GM19239 (cell line): Measurements from ENCODE around the gene TGFBR3L.
A peak's percentile ranks its signal among the peaks of the same experiment; 100 is the strongest.

Experiments
- DNase-seq: peaks from one replicate; pipeline ENCODE4 v3.0.0; 2011; ENCODE audit warnings: low spot score; ENCODE audit not compliant: insufficient read length
- FAIRE-seq: peaks from 2 replicates; lab custom pipeline; 2011; peaks lifted over from hg19 to GRCh38; lab: Jason Lieb, UNC

TGFBR3L gene

GRCh38 chr19:7914598-7915045, at the start of gene TGFBR3L:
Gene TGFBR3L (plus strand): TSS chr19:7914830.
- FAIRE-seq (no peak), DNase-seq (no peak)

GRCh38 chr19:7865262-7865911, 49.2 kb upstream of the TGFBR3L start:
- no peak for DNase-seq
- FAIRE-seq, result no peak

DNA sequence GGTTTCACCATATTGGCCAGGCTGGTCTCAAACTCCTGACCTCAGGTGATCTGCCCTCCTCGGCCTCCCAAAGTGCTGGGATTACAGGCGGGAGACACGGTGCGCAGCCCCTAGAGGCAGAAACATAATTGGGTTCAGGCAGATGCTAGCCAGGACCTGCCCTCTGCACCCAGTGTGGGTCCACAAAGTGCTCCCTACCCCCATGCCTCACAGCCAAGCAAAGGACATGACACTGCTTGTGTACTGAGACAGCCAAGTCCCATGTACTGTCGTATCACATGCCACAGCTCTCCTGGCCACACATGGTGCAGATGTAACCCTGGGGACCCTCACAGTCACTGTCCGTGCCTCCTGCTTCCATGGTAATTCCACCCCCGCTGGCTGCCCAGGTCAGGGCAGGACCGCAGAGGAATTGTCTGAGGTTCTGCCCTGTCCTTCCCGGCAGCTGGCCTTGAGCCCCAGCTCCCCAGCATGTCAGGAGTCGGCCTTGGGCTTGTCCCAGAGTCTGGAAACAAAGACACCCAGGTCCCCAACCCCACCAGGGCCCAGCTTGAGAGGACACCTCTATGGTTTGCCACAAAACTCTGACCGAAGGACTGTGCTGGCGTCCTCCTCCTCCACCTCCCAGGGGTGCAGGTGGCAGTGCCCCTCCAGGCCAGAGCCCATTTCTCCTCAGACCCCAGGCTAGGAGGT, 48.1 kb upstream of the TGFBR3L start:
- DNase-seq (no peak), FAIRE-seq (no peak)

DNA sequence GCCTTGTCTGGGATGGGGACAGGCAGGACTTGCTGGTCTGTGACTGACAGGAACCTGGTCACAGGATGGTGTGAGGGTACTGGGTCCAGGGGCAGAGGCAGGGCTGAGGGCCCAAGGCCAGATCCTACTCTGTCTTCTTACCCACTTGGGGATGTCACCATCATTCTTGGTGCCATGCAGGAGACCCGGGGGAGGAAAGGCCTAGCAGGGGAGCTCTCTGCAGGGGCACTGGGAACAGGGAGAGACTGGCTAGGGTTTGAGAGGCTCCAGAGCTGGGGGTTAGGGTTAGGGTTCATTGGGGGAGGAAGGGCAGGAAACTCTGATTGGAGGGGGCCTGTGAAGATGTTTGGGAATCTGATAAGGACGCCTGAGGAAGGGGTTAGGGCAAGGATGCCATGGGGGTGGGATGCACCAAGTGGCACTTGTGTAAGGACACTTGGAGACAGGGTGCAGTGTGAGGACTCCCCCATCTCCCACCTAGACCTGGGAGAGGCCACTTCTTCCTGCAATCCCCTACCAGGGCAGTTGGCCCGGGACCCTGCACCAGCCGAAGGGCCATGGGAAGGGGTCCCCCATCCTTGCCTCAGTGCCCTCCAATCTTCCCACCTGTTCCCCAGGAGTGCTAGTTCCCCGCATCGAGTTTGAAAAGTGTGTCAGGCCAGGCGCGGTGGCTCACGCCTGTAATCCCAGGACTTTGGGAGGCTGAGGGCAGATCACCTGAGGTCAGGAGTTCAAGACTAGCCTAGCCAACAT, 47.4 kb upstream of the TGFBR3L start:
- DNase-seq, result no peak
- FAIRE-seq, result no peak

DNA sequence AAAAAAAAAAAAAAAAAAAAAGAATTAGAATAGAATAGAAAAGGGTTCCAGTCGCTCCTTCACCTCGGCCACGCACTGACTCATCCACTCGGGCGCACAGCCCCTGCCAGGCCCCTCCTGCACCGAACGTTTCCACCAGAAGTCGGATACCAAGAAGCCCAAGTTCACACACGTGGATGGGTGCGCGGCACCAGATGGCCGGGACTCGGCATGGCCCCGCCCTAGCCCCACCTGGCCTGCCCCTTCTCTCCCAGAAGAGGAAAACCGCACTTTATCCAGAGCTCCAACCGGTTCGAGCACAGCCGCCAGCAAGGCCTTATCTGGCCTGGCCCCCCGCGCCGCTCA, 46.3 kb upstream of the TGFBR3L start:
- FAIRE-seq (no peak), DNase-seq (no peak)

- DNase-seq, result peak; percentile 96
- peak; percentile 94 for FAIRE-seq
Measured at GRCh38 chr19:7868671-7869452, 45.8 kb upstream of the TGFBR3L start.

DNA sequence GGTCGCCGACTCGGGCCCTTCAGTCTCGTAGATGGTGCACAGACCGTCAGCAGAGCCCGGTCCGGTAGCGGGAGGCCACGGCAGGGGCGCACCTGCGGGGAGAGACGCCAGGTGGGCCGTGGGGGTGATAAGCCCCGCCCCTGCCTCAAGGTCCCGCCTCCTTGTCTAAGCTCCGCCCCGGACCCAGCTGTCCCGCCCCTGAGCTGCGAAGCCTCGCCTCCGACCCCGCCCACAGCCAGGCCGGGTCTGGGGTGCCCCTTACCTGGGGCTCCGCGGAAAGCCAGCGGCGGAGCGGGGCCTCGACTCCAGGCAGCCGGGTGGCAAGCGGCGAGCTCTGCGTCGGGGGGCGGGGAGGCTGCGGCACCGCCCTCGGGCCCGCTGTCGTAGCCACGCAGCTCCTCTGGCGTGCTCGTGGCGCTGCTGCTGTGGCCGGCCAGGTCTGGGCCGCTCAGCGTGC, 45.1 kb upstream of the TGFBR3L start:
- FAIRE-seq, result no peak
- DNase-seq, result peak; percentile 59

GRCh38 chr19:7869910-7870511, 44.6 kb upstream of the TGFBR3L start:
- peak; percentile 14 for FAIRE-seq
- no peak for DNase-seq

- DNase-seq, result no peak
- FAIRE-seq, result peak; percentile 49
Measured at GRCh38 chr19:7870571-7871436, 43.8 kb upstream of the TGFBR3L start.

DNA sequence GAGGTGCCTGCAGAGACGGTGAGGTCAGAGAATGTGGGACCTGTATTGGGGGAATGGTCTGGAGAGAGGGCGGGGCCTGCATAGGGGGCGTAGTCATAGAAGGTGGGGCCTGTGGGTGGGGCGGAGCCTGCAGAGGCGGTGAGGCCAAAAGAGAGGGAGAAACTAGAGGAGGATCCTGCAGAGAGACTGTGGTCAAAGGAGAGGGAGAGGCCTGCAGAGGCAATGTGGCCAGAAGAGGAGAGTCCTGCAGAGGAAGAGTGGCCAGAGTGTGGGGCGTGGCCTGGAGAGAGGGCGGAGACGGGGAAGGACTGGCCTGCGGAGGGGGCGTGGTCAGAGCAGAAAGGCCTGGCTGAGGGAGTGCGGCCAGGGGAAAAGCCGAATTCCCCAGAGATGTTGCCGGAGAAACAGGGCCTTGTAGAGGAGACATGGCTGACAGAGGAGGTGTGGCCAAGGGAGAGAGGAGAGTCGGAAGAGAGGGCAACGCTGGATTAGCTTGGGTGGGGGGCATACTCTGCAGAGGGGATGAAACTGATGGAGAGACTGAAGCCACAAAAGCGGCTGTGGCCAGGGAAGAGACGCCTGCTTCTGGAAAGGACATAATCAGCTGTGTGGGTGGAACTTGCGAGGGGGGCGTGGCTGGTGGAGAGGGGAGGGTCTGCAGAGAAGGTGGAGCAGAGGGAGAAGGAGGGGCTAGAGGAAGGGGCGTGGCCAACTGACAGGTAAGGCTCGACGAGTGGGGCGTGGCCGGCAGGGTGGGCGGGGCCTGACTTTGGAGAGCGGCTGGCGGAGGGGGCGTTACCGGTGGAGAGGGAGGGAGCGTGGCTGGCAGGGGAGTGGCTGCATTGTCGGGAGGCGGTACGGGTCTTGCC, 43.0 kb upstream of the TGFBR3L start:
- DNase-seq (peak; percentile 70), FAIRE-seq (peak; percentile 80)

- no peak for FAIRE-seq
- DNase-seq, result no peak
Measured at GRCh38 chr19:7872306-7873204, 42.1 kb upstream of the TGFBR3L start.

GRCh38 chr19:7873304-7874075, 41.1 kb upstream of the TGFBR3L start:
- no peak for FAIRE-seq
- DNase-seq, result no peak

DNA sequence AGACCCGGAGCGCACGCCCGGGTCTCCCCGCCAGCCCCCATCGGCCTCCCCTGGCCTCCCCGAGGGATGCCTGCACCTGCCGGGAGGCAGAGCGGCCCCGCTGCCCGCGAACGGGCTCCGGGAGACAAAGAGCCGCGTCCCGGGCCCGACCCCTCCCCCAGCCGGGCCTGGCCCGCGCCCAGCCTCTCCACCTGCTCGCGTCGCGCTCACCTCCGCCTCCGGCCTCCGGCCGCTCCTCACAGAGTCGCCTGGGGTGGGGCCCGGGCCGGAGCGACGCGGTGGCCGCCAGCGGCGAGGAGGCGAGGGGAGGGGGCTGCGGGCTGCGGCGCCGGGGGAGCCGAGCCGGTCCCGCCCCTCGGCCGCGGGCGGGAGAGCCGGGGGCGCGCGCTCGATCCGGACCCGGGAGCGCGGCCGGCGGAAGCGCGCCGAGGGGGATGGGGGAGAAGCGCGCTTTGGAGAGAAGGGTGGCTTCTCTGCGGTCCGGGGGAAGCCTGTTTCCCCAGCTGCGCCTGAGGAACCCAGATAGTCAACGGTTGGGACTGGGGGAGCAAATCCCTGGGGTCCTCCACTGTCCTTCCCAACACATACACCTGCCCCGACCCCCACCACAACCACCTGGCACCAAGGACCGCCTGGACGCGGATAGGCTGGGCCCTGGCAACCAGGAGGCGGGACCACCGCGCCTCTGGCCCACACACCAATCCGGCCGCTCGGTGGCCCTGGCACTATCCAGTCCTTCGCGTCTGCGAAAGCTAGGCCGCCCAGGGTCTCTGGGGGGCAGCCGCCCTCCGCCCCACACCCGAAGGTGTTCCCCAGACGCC, 40.3 kb upstream of the TGFBR3L start, which contains the start of gene PRR36:
PRR36 (minus strand) TSS at position 315 of the 821 bp plus-strand sequence. CDS start 701 bp downstream, outside the sequence.
- DNase-seq (no peak), FAIRE-seq (no peak)

DNA sequence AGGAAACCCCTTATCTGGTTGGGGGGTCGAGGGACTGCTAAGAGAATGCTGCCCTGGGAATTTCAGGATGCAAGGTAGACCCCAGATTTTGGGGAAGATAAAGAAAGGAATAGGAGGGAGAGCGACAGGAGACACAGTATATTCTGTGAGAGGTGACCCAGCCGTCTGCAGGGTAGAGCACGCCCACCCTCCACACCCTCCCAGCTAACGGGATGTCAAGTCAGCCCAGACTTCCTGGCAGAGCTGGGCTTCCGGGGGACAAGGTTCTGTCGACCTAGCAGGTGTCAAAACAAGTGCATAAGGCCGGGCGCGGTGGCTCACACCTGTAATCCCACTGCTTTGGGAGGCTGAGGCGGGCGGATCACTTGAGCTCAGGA, 39.7 kb upstream of the TGFBR3L start:
- no peak for DNase-seq
- FAIRE-seq, result no peak

DNA sequence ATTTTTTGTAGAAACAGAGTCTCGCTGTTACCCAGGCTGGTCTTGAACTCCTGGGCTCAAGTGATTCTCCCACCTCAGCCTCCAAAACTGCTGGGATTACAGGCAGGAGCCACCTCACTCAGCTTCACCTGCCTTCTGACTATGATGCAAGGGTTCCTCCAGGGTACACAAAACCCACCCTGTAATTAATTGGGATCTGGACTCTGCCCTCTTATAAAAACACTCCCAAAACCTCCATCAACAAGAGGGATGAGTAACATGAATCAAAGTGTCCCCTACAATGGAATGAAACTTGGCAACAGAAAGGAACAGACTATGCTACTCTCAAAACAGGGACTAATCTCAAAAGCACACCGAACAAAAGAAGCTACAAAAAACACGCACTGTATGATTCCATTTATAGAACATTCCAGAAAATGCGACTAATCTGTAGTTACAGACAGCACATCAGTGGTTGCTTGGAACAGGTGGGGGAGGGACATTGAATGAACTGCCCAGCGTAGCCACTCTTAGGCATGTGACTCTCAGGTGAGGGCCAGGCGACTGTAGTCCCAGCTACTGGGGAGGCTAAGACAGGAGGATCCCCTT, 37.3 kb upstream of the TGFBR3L start:
- DNase-seq, result no peak
- FAIRE-seq, result no peak
